Activated CD8-positive, alpha-beta memory T cell treated with anti-CD3 and anti-CD28 coated beads, Interleukin-2, amount 50 U/mL, for 4 hours (primary cell): ENCODE data around the gene CASP9.

ENCODE experiments used
- DNase-seq: peaks from one replicate; pipeline ENCODE4 v3.0.0-alpha.2; 2020

The CASP9 gene

GRCh38 chr1:15444468-15445389, 79.3 kb downstream of the CASP9 start:
- no peak for DNase-seq

- no peak for DNase-seq
Measured at GRCh38 chr1:15443281-15443680, 80.7 kb downstream of the CASP9 start.

- no peak for DNase-seq
Measured at GRCh38 chr1:15442759-15443158, 81.3 kb downstream of the CASP9 start.

- no peak for DNase-seq
Measured at GRCh38 chr1:15442119-15442518, 81.9 kb downstream of the CASP9 start.
